CD4-positive, alpha-beta T cell (primary cell): ENCODE results near the gene POLR1F. TPM values are rescaled to one million over a fixed set of nuclear protein-coding genes. Genes with fewer than 3 reads are reported as not detected.

Experiments
- ATAC-seq: fragments of 200-7000 bp; cut with Tn5 transposase; one replicate; pipeline ENCODE4 v1.10.0; 2022; ENCODE audit warnings: mild to moderate bottlenecking; ENCODE audit not compliant: poor library complexity
- CTCF ChIA-PET: fragments of 350-600 bp; sonication (Branson Sonifier 250); formaldehyde crosslinking; loops from one replicate; lab custom pipeline; 2021; ENCODE audit warnings: antibody characterized with exemption, inconsistent platforms; lab: Charles Lee
- POLR2A ChIA-PET: fragments of 350-600 bp; sonication (Branson Sonifier 250); formaldehyde crosslinking; loops from one replicate; lab custom pipeline; 2021; ENCODE audit warnings: antibody characterized with exemption, inconsistent platforms; lab: Charles Lee
- DNase-seq, 14 experiments: peaks; one replicate each; pipeline ENCODE4 v3.0.0-alpha.2; 2013 to 2020; ENCODE audit warnings: mixed read lengths in 2 of 14
- H3K27ac ChIP-seq, 2 donors: one replicate each; pipeline versions ENCODE4 v1.5.1 to v1.7.0; 2013; ENCODE audit warnings: low read length in 2 of 2, low read depth in 1 of 2, mild to moderate bottlenecking in 1 of 2
- H3K27me3 ChIP-seq, 2 experiments: 1 replicate in 1 of 2; 2 replicates in 1 of 2; pipeline versions ENCODE4 v1.6.1 to v1.7.0; 2013; ENCODE audit warnings: low read length in 2 of 2, control low read depth in 1 of 2, mild to moderate bottlenecking in 1 of 2, moderate library complexity in 1 of 2; ENCODE audit not compliant: insufficient read depth in 2 of 2, control insufficient read depth in 1 of 2
- H3K36me3 ChIP-seq: one replicate; pipeline ENCODE4 v1.6.1; 2013; ENCODE audit warnings: low read length, control low read depth; ENCODE audit not compliant: insufficient read depth
- H3K4me1 ChIP-seq: one replicate; pipeline ENCODE4 v1.6.1; 2013; ENCODE audit warnings: low read length, control low read depth; ENCODE audit not compliant: insufficient read depth
- H3K4me3 ChIP-seq: one replicate; pipeline ENCODE4 v1.5.1; 2013; ENCODE audit warnings: mild to moderate bottlenecking, low read length, moderate library complexity
- H3K9me3 ChIP-seq, 2 experiments: 1 replicate in 1 of 2; 2 replicates in 1 of 2; pipeline versions ENCODE4 v1.6.1 to v1.7.0; 2013; ENCODE audit warnings: low read length in 2 of 2, mild to moderate bottlenecking in 2 of 2, control low read depth in 1 of 2, moderate library complexity in 1 of 2; ENCODE audit not compliant: control insufficient read depth in 1 of 2, insufficient read depth in 1 of 2
- H3K27ac Mint-ChIP-seq: one replicate; pipeline ENCODE4 v1.8.0; 2020; ENCODE audit warnings: mixed read lengths
- H3K27me3 Mint-ChIP-seq: one replicate; pipeline ENCODE4 v1.8.0; 2021; ENCODE audit warnings: mixed read lengths
- H3K36me3 Mint-ChIP-seq: one replicate; pipeline ENCODE4 v1.8.0; 2021; ENCODE audit warnings: low read depth, mixed read lengths
- H3K4me1 Mint-ChIP-seq: one replicate; pipeline ENCODE4 v1.8.0; 2021; ENCODE audit warnings: low read depth, mixed read lengths
- H3K4me3 Mint-ChIP-seq: one replicate; pipeline ENCODE4 v1.8.0; 2020; ENCODE audit warnings: mild to moderate bottlenecking, mixed read lengths
- H3K9me3 Mint-ChIP-seq: one replicate; pipeline ENCODE4 v1.8.0; 2020; ENCODE audit warnings: mixed read lengths
- intact Hi-C, 2 experiments: fragments of 100-400 bp; cut with DNase I in 1 of 2; cut with micrococcal nuclease in 1 of 2; formaldehyde crosslinking; loops; one replicate each; pipeline versions ENCODE4 v1.15.1 to v1.9.0; 2023 to 2025; cut with DNase I, micrococcal nuclease
- total RNA-seq, 174 experiments: library from RNA in 2 of 174; stranded (reverse) in 2 of 174; gene quantifications; one replicate each; pipeline ENCODE4 v1.2.3 and lab custom pipeline; 2021 to 2026
- TF ChIP-seq, protein P1 (sequence below): fragments of 200-600 bp; IDR thresholded peaks from one replicate; pipeline ENCODE4 v1.8.0; 2022; ENCODE audit warnings: antibody characterized with exemption, mild to moderate bottlenecking

Gene POLR1F
- total RNA-seq, 2 experiments from 2014 or later, result 31.7 to 32.2 TPM

DNA sequence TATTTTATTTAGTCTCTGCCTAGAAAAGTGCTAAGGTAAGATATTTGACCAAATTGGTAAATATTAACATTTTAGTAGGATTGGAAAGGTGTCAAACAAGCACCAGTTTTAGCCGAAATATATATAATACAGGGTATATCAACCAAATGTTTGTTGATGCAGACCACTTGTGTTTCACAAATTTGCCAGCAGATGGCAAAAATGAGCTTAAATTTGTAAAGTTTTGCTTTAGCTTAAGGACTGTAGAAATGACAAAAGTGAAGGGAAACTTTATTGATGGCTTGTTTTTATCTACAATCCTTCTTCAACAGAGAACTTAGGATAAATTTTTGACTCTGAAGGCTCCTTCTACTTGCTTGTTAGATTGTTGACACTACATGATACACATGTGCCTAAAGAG lies 4.8 kb upstream of the POLR1F start:
- Mint-ChIP-seq H3K9me3 (no peaks in the 10 kb centered on the region), H3K27me3 (no peaks in the 10 kb centered on the region), H3K36me3 (peaks cover 1% of the 10 kb centered on the region), H3K4me1 (peaks cover 17% of the 10 kb centered on the region), H3K27ac (no peak overlapping the region), H3K4me3 (no peak overlapping the region)
- ChIA-PET CTCF (interaction anchor here (0.6 to 2.6 kb wide), 5 partner anchors 14 to 887 kb away, joined by 3 to 18 read pairs (median 4); no protein-coding TSS in a partner anchor), POLR2A (interaction anchor here (1.0 kb wide), 1 partner anchor 885 kb away, joined by 4 read pairs; no protein-coding TSS in a partner anchor)
- H3K27ac ChIP-seq, result no peak overlapping the region
- H3K9me3 ChIP-seq, result no peaks in the 10 kb centered on the region
- intact Hi-C loops, result loop anchor here (1.0 to 10.0 kb wide), 5 partner anchors 594 to 1779 kb away; no protein-coding TSS in a partner anchor
- TF ChIP-seq, protein P1, sequence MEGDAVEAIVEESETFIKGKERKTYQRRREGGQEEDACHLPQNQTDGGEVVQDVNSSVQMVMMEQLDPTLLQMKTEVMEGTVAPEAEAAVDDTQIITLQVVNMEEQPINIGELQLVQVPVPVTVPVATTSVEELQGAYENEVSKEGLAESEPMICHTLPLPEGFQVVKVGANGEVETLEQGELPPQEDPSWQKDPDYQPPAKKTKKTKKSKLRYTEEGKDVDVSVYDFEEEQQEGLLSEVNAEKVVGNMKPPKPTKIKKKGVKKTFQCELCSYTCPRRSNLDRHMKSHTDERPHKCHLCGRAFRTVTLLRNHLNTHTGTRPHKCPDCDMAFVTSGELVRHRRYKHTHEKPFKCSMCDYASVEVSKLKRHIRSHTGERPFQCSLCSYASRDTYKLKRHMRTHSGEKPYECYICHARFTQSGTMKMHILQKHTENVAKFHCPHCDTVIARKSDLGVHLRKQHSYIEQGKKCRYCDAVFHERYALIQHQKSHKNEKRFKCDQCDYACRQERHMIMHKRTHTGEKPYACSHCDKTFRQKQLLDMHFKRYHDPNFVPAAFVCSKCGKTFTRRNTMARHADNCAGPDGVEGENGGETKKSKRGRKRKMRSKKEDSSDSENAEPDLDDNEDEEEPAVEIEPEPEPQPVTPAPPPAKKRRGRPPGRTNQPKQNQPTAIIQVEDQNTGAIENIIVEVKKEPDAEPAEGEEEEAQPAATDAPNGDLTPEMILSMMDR, result peak; percentile 44
- no peak overlapping the region for H3K4me3 ChIP-seq
- peak in 13 of 14 experiments; percentile 3 to 74 (median 29) for DNase-seq
- no peaks in the 10 kb centered on the region for H3K36me3 ChIP-seq
- no peaks in the 10 kb centered on the region for H3K27me3 ChIP-seq
- ATAC-seq, result no peak
- peaks cover 7% of the 10 kb centered on the region for H3K4me1 ChIP-seq

DNA sequence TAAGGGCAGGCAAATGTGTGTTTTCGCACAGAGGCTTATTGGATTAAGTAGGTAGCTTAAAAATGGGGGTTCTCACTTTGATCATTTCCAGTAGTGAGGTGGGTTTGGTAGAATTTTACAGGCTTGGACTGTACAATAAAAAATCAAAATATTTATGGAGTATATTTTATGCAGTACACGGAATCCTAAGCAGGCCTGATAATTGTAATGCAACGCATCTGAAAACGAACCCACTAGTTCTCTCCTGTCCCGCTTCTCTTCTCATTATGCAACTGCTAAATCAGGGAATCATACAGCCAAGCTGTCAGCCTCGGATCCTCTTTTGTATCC lies 377 bp upstream of the POLR1F start:
- ChIA-PET CTCF (interaction anchor here (0.6 to 1.5 kb wide), 5 partner anchors 11 to 889 kb away, joined by 3 to 14 read pairs (median 5); no protein-coding TSS in a partner anchor), POLR2A (interaction anchor here (0.5 to 1.4 kb wide), 7 partner anchors 9 to 1719 kb away, joined by 3 to 13 read pairs (median 4); partner anchors contain the start of gene SP4)
- intact Hi-C loops, result loop anchor here in 1 of 2 experiments (5.0 kb wide), 1 partner anchor 463 kb away; no protein-coding TSS in a partner anchor
- Histone ChIP-seq H3K27me3 (no peaks in the 10 kb centered on the region), H3K4me1 (peaks cover 19% of the 10 kb centered on the region), H3K9me3 (no peaks in the 10 kb centered on the region), H3K4me3 (peak overlapping the region; percentile 75), H3K27ac (peak overlapping the region; percentile 54 to 71), H3K36me3 (no peaks in the 10 kb centered on the region)
- Mint-ChIP-seq H3K4me1 (peaks cover 56% of the 10 kb centered on the region), H3K27me3 (no peaks in the 10 kb centered on the region), H3K9me3 (no peaks in the 10 kb centered on the region), H3K4me3 (peak overlapping the region; percentile 96), H3K36me3 (peaks cover 18% of the 10 kb centered on the region), H3K27ac (peak overlapping the region; percentile 92)
- TF ChIP-seq, protein P1, result peak; percentile 34
- ATAC-seq (no peak), DNase-seq (peak in 1 of 14 experiments; percentile 4)

DNA sequence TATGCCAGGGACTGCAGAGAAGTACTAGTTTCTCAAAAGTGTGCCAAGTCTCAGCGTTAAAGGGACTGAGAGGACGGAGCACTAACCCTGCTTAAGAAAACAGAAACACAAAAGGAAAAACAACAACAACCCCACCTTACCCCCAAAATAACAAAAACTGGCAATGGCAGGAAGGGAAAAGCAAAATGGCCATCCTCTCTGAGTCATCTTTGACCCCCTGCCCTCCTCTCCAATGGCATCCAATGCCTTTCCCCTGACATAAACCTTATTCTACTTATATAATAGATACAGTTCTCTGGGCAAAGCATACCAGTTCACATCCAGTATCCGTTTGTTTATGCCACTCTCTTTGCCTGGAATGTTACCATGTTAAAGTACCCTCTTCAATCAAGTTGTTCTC lies 1.6 kb downstream of the POLR1F start:
- H3K27me3 ChIP-seq, result no peaks in the 10 kb centered on the region
- no peaks in the 10 kb centered on the region for H3K9me3 Mint-ChIP-seq

More for the DNA sequence above, 1.6 kb downstream of the POLR1F start:
- TF ChIP-seq, protein P1, result no peak
- DNase-seq, result no peak
- ATAC-seq, result no peak
- Histone ChIP-seq H3K36me3 (no peaks in the 10 kb centered on the region), H3K4me1 (peaks cover 19% of the 10 kb centered on the region), H3K27ac (no peak overlapping the region), H3K4me3 (no peak overlapping the region), H3K9me3 (no peaks in the 10 kb centered on the region)
- peak overlapping the region; percentile 92 for H3K27ac Mint-ChIP-seq
- no peaks in the 10 kb centered on the region for H3K27me3 Mint-ChIP-seq
- peak overlapping the region; percentile 96 for H3K4me3 Mint-ChIP-seq
- H3K36me3 Mint-ChIP-seq, result peaks cover 33% of the 10 kb centered on the region
- POLR2A ChIA-PET, result no interaction called here
- CTCF ChIA-PET, result interaction anchor here (0.9 kb wide), 1 partner anchor 8 kb away, joined by 3 read pairs; no protein-coding TSS in a partner anchor
- intact Hi-C loops, result loop anchor here in 1 of 2 experiments (5.0 kb wide), 1 partner anchor 465 kb away; no protein-coding TSS in a partner anchor
- peaks cover 56% of the 10 kb centered on the region for H3K4me1 Mint-ChIP-seq
